NCI-H82 treated with DMSO at 0.1 percent for 48 hours (cell line): ENCODE results near the gene RABL6.
"Not testable (repeated sequence)": the region's sequence is repeated elsewhere in the genome, so short reads cannot be mapped to it uniquely, and the experiment has no call there.

Experiments
- DNase-seq: peaks from one replicate; lab custom pipeline; 2025; ENCODE audit not compliant: unreplicated experiment; lab: John Stamatoyannopoulos, UW

The RABL6 gene

DNA sequence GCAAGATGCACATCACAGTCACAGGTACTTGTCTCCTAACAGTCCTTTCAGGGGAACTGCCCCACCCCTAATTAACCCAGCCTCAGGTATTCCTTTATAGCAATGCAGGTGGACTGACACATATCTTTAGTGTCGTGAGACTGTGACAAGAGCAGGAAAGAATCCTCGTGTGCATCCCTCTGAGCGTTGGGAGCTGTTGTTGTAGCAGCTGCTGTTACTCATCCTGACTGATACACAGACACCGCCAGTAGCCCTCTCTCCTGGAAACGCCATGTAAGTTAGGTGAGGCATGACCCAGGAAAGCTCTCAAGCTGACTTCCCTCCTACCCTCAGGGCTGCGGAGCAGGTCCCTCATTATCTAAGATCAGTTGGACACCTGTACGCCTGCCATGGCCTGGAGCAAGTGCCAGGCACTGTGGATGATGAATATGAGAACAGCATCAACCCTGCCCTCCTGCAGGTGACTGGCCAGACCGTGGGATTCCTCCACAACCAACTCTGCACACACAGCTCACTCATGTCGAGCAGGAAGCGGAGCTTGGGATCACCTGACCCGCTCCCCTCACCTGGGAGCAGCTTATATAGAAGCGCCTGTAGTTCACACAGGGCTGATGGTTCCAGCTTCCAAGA, 33.2 kb upstream of the RABL6 start:
- no peak for DNase-seq

DNA sequence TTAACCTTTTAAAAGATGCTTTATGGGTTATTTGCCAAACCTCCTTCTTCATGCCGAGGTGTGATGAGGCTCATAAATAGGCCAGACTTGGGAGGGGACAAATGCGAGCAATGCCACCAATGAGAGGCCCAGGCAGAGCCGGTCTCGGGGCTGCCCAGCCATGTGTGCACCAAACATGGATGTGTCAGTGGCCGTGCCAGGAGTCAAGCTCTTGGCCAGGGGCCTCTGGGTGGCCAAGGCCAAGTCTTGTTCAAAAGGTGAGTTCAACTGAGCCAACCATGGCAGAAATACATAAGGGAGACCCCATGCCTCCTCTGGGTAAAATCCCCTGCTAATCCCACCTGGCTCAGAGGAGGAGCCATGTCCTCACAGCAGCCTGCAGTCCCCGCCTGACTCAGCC, 32.6 kb upstream of the RABL6 start:
- no peak for DNase-seq

DNA sequence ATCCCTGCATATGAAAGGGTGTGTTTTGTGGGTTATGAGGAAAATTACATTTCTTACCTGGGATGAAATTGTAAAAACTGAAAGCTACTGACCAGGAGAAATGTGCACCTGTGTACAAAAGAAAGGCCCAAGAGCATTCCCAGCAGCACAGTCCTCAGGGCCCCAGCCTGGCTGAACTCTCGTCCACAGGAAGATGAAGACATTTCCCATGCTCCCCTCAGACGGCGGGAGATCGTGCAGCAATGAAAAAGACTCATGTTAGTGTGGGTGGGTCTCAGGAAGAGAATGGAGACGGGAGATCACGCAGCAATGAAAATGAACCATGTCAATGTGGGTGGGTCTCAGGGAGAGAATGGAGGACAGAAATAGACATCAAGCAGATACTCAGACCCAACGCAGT, 30.8 kb upstream of the RABL6 start:
- DNase-seq, result no peak

DNA sequence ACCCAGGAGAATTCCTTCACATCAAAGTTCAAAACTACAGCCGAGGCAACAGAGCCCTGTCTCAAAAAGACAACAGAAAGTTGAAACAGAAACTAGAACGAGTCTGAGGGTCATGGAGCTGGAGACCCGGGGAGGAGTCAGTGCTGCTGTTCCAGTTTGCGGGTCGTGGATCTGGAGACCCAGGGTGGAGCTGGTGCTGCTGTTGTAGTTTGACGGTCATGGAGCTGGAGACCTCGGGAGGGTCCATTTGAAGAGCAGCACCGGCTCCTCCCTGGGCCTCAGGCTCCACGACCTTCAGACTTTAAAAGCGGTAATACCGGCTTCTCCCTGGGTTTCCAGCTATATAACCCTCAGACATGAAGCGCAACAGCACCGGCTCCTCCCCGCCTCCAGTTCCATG, 30.4 kb upstream of the RABL6 start:
- no peak for DNase-seq

DNA sequence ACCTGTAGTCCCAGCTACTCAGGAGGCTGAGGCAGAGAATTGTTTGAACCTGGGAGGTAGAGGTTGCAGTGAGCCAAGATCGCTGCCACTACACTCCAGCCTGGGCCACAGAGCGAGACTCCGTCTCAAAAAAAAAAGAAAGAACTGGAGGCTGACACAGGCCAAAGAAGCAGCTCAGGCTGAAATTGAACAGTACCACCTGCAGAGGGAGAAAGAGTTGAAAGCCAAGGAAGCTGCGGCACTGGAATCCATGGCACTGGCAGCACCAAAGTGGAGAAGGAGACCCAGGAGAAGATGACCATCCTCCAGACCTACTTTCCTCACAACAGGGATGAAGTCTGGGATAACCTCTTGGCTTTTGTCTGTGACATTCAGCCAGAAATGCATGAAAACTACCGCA, 27.9 kb upstream of the RABL6 start:
- no peak for DNase-seq

DNA sequence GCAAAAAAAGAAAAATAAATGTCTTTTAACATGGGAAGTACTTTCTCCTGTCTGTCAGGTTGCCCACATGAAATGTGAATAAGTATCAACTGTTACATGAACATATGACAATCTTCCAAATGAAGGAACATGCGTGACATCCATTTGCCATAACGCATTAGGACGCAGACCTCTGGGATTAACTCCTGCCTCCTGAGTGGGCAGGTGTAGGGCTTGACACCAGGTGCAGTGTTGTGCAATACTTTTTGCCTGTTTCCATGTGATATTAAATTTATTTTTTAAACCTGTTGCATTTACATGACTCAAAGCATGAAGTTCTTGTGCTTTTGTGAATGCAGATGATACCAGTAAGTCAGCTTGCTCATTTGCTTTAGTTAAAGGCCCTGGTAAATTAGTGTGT, 25.3 kb upstream of the RABL6 start:
- no peak for DNase-seq

DNA sequence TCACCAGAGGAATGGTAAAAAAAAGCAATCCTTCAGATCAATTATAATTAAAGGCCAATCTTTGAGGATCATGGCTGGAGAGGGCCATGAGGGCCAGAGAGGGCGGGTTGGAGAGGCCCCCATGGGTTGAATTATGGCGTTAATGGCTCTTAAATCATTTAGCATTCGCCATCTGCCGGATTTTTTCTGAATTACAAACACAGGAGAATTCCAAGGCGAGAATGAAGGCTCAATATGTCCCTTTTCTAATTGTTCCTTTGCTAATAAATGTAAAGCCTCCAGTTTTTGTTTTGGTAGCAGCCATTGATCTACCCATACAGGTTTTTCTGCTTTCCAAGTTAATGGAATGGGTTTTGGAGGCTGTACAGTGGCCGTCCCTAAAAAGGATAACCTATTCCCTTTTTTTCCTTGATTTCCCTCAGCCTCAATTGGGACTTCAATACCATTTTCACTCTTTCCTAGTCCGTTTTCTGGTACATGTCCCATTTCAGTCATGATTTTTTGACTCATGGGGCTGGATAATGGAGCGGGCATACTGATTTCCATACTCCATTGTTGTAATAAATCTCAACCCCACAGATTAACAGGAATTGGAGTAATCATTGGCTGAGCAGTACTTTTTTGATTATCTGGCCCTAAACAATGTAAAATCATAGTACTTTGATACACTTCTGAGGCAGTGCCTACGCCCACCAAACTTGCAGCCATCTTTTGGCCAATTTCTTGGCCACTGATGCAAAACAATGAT, 23.3 kb upstream of the RABL6 start:
- no peak for DNase-seq

DNA sequence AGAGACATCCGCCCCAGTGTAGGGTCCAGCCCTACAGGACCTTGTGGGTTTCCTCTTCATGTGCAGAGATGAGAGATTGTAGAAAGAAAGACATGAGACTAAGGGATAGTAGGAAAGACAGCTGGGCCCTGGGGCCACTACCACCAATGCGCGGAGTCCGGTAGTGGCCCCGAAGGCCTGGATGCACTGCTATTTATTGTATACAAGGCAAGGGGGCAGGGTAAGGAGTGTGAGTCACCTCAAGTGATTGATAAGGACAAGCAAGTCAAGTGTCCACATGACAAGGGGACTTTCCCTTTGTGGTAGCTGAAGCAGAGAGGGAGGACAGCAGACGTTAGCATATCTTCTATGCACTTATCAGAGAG, 22.8 kb upstream of the RABL6 start:
- no peak for DNase-seq

DNA sequence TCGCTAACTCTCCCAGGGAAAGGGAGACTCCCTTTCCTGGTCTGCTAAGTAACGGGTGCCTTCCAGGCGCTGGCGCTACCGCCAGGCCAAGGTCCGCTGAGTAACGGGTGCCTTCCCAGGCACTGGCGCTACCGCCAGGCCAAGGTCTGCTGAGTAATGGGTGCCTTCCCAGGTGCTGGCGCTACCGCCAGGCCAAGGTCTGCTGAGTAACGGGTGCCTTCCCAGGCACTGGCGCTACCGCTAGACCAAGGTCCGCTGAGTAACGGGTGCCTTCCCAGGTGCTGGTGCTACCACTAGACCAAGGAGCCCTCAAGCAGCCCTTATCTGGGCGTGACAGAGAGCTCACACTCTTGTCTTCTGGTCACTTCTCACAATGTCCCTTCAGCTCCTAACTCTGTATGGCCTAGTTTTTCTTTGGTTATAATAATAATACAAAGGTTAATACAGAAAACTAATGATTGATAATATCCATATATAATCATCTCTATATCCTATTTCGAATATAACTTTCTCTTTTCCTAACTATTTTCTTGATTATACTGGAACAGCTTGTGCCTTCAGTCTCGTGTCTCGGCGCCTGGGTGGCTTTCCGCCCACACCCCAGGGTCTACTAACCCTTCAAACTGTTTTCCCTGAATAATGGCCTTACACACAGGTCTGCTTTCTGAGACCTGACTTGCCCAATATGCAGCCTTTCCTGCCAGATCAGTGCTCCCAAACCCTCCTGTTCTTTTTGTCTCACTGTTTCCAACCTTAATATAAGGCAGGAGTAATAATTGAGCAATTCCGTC, 22.0 kb upstream of the RABL6 start:
- DNase-seq, result not testable (repeated sequence)

DNA sequence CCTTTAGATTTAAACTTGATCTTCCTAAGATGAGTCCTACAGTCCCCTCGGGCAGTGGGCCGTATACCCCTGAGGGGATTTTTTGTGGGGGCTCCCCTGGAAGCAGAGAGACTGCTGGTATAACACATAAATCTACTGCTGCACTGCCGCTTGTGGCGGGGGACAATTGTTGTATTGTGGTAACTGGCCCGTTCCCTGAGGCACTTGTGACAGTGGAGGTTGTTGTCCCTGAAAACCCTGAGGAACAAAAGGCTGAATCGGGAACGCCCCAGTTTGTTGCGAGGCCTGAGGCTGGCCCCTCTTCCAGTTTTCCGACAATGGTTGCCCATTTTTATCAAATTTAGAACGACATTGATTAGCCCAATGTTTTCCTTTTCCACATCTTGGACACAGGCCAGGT, 21.3 kb upstream of the RABL6 start:
- DNase-seq, result no peak

DNA sequence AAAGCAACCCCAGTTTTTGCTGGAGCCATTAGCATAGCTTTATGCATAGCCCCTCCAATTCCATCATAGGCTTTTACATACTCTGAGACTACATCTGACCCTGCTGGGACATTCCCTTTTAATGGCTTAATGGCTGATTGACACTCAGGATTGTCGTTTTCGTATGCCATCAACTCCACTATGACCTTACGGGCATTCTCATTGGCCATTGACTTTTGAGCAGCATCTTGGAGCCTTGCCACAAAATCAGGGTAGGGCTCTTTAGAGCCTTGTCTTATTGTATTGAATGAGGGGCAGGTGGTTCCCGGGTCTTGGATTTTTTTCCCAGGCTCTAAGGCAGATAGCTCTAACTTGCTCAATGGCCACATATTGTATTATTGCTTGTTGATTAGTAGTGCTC, 20.8 kb upstream of the RABL6 start:
- not testable (repeated sequence) for DNase-seq

DNA sequence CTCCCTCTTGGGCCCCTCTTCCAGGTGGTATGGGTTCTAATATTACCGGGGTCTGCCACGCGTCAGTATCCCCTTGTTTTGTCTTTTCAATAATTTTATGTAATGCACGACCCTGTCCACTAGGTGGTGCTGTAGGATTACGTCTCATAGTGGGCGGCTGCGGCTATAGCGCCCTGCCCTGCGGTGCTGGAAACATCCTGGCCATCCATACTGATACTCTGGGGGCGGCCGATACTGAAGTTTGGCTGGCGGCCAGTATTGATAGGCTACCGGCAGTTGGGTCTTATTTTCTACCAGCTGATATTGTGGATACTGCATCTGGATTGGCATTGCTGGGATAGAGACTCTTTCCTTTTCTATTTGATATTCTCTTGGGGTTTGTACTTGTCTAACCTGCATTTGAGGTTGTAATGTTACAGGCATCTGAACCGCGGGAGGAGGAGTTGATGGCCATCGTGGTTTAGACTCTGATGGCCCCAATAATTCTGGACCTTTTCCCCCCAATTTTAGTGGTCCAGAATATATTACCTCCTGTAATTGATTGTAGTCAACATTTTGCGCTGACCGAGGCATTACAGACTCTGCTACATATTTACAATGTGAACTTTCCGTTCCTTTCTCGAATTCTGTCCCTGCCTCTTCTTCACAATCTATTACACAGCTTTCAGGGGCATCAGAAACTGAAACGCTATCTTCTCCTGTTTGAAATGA, 19.9 kb upstream of the RABL6 start:
- DNase-seq, result peak; percentile 64

DNA sequence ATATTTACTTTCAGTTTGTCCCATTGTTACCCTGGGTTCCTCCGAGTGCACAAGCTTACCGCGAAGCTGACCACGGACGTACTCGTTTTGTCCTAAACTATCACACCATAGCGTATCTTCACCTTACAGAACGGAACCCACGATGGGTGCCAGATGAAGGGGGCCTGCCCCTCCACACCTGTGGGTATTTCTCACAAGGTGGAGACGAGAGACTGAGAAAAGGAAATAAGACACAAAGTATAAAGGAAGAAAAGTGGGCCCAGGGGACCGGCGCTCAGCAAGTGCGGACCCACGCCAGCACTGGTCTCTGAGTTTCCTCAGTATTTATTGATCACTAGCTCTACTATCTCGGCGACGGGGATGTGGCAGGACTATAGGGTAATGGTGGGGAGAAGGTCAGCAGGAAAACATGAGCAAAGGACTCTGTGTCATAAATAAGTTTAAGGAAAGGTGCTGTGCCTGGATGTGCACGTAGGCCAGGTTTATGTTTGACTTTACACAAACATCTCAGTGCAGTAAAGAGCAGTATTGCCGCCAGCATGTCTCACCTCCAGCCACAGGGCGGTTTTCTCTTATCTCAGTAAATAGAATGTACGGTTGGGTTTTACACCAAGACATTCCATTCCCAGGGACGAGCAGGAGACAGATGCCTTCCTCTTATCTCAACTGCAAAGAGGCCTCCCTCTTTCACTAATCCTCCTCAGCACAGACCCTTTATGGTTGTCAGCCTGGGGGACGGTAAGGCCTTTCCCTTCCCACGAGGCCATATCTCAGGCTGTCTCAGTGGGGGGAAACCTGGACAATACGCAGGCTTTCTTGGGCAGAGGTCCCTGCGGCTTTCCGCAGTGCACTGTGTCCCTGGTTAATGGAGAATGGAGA, 18.9 kb upstream of the RABL6 start:
- DNase-seq, result not testable (repeated sequence)

DNA sequence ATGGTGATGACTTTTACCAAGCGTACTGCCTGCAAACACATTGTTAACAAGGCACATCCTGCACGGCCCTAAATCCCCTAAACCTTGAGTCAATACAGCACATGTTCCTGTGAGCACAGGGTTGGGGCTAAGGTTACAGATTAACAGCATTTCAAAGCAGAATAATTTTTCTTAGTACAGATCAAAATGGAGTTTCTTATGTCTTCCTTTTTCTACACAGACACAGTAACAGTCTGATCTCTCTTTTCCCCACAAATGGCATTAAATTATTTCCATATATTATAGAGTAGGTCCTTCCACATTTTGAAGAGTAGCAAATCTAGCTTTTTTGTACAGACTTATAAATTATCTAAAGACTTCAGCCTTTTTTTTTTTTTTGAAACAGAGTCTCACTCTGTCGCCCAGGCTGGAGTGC, 18.2 kb upstream of the RABL6 start:
- peak; percentile 63 for DNase-seq

DNA sequence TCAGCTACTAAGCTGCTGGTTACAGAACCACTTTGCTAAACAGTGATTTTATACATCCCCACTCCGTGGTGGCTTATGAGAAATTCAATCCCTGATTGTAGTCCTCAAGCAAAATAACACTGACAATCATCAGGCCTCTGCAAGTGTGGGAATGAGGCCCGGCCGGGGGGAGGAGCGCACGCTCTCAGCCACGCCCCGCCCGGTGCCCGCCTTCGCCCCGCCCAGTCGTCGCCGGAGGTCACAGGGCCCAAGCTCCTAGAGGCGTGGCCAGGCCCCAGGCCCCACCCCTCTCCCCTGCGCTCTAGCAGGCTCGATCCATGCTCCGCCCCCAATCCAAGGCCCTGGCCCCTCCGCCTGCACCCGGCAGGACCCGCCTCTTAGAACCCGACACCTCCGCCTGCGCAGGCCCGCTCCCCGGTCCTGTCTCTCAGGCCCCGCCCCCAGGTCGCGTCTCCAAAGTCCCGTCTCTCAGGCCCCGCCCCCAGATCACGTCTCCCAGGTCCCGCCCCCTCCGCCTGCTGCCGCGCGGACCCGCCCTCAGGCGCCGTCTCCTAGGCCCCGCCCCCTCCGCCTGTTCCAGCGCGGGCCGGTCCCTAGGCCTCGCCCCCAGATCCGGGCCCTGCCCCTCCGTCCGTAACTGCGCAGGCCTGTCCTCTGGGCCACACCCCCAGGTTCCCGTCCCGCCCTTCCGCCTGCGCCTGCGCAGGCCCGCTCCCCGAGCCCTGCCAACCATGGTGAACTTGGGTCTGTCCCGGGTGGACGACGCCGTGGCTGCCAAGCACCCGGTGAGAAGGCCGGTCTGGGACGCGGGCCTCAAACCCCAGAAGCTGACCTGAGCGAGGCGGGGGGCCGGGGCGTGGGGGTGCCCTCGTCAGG, 16.9 kb upstream of the RABL6 start, which contains the start of gene TMEM141:
Gene TMEM141, plus strand, starts transcription at position 705 of the 876 bp plus-strand sequence. Its CDS starts 27 bp downstream, at position 732.
- peak; percentile 95 for DNase-seq

DNA sequence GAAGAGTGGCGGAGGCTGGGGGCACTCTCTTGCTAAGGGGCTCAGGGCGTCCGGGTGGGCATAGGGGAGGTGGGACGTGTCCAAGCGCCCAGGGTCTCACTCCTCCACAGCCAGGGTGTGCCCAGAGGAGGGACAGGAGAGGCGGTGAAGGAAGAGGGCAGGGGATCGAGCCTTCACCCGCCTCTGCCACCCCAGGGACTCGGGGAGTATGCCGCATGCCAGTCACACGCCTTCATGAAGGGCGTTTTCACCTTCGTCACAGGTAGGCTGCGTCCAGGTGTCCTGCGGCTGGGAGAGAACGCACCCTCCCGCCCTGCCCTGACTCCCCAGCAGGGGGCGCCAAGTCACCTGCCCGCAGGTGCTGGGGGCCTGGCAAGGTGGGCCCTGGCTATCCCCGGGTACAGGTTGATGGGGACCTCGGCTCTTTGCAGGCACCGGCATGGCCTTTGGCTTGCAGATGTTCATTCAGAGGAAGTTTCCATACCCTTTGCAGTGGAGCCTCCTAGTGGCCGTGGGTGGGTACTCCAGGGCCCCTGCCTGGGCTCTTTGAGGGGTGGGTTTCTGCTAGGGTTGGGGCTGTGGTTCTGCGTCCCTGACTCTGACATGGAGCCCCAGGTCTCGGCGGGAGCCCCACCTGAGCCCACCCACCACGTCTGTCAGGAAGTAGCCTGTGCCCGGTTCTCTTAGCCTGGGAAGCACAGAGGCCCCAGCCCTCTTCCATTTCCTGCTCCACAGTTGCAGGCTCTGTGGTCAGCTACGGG, 16.1 kb upstream of the RABL6 start:
- no peak for DNase-seq

DNA sequence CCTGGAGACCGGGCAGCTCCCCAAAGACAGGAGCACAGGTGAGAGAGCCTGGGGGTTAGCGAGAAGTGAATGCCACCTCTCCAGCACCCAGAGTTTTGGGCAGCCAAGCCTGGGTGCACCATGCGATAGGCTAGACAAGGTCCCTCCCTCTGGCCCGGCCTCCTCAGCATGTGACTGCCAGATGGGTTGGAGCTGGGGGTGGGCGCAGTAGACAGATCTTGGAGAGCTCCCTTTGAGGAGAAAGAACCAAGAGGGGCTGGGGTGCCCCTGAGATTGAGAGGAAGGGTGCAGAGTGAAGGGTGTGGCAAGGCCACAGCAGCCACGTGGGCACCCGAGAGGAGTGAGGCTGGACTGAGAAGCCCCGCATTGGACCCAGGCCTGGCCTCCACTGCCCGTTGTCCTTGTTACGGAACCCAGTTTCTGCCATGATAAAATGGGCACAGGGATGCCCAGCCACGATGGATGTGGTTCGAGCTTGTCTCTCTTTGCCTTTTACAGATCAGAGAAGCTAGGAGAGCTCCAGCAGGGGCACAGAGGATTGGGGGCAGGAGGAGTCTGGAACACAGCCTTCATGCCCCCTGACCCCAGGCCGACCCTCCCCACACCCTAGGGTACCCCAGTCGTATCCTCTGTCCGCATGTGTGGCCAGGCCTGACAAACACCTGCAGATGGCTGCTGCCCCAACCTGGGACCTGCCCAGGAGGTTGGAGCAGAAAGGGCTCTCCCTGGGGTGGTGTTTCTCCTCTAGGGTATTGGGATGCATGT, 15.2 kb upstream of the RABL6 start:
- no peak for DNase-seq
